HG03159 (cell line): ENCODE results near the gene OTOP2.
"Not testable (repeated sequence)": the region's sequence is repeated elsewhere in the genome, so short reads cannot be mapped to it uniquely, and the experiment has no call there.

Experiments used
- ATAC-seq: cut with Tn5 transposase; IDR thresholded peaks from one replicate; pipeline ENCODE4 v1.9.1; 2021; ENCODE audit warnings: mild to moderate bottlenecking, moderate library complexity; ENCODE audit not compliant: unreplicated experiment

The OTOP2 gene

DNA sequence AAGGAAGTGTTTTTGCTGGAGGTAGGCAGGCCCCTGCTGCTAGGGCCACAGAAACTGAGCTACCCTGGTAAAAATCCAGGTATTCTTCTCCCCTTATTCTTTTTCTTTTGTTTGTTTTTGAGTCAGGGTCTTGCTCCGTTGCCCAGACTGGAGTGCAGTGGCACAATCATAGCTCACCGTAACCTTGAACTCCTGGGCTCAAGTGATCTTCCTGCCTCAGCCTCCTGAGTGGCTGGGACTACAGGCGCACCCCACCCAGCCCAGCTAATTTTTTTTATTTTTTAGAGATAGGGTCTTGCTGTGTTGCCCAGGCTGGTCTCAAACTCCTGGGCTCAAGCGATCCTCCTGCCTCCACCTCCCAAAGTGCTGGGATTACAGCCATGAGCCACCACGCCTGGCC lies 45.4 kb downstream of the OTOP2 start:
- ATAC-seq, result not testable (repeated sequence)

DNA sequence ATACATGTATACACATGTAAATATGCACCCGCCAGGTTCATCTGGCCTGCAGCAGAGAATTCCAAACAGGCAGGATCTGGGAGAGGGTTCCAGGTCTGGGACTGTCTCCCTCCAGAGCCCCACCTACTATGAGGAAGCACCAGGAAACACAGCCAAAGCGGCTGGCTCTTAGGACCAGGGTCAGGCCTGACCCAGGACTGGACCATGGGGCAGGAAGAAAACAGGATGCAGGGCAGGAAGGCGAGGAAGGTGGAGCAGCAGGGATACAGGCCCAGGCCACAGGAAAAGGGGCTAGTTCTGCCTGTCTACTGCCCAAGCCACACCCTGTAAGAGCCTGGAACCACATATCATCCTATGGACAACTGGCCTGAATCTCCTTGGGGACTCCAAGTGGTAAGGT lies 46.3 kb downstream of the OTOP2 start:
- no peak for ATAC-seq

DNA sequence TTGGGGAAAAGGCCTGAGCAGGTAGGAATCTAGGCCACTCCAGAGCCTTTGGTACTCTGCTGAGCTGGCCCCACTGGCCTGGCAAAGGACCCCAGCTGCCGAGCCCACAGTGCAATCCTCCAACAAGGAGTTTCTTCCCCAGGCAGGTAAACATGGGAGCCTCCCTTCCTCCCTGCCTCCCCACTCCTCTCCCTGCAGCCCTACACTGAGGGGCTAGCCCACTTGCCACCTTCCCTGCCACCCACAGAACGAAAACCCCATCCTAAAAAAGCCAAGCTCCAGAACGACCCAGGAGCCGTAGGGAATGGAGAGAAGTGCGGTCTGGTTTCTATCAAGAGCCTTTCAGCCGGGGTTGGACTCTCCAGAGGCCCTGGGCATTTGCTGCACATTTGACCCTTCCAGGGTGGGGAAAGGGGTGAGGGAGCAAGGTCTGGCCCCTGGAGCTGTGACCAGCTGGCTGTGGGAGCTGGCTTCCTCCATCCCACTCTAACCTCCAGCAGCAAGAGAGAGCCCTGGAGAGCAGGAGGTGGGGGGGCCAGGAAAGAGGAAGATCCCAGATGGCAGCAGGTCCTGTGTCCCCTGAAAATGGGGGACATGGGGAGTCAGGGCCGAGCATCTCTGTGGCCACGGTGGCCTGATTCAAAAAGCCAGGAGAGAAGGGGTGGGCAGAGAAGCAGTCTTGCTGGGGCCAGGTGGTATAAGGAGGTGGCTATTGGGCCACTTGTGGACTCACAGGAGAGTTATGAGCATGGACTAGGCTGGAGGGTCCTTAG lies 47.2 kb downstream of the OTOP2 start:
- no peak for ATAC-seq

DNA sequence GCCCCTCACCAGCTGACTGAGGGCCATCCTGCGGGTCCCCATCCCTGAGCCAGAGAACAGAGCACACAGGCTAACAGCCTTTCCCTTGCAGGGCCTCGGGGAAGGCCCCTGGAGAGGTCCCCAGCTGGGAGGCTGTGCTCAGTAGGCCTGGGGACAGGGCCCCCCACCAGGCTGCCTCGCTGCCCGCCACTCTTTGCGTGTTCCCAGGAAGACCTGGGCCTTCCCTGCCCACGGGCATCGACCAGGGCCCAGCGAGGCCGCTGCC lies 47.7 kb downstream of the OTOP2 start:
- no peak for ATAC-seq

DNA sequence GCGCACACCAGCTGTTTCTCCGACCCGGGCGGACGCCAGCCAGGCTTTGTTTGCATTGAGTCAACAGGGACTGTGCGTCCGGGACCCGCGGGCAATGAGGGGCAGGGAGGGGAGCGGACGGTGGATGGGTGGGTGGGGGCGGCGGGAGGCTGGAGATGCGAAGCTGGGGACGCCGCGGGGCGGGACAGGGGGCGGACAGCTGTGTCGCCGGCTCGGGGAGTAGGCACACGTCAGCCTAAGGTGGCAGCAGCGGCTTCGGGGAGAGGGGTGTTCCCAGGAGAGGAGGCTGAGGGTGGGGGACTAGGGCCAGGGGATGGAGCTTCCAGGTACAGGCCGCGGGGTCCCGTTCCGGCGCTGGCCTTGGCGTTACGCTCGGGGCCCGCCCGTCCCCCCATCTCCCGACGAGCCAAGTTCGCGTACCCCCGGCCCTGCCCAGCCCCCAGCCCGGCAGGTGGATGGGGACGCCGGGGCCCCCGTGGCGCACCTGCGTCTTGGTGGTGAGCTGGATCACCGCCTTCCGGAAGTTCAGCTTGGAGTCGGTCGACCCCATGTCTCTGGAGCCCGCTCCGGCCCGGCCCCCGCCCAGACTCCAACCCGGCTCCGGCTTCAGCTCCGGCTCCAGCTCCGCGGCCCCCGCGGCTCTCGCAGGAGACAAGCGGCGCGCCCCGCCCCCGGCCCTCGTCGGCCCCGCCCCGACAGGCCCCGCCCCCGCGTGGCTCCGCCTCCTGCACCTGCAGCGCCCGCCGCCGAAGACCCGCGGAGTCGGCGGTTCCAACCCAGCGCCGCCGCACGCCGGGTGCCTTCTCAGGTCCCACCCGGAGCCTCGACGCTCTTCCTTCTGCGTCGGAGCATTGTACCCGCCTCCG lies 48.3 kb downstream of the OTOP2 start, which contains the start of gene HID1:
HID1 (minus strand) TSS at position 653 of the 866 bp plus-strand sequence; CDS start at position 550, 103 bp downstream.
- ATAC-seq, result no peak

DNA sequence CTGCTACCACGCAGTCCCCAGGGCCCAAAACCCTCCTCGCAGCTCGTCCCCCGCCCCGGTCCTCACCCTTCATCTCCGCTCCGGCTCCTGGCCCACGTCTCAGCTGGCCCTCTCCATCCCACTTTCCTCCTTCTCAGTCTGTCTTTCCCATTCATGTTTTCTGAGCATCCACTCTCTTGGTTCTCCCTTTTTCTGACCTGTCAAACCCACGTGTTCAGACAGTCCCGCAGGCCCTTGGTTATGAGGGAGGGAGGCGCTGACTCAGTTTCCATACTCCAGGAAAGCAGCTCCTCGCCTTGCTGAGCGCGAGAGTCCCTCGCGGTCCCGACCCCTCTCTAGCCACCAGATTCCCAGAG lies 48.9 kb downstream of the OTOP2 start:
- no peak for ATAC-seq

DNA sequence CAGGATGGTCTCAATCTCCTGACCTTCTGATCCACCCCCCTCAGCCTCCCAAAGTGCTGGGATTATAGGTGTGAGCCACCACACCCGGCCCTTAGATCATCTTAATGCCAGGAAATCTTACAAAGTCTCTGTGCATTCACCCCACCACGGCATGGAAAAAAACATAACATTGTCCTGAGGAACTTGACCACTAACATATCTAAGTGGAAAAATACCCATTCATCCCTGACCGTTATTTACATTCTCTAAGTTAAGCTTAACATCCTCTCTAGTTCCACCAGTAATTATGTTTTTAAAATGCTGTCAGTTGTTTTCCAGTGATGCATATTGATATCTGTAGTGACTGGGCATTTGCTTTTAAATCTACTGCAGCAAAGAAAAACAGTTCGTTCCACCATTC lies 51.9 kb downstream of the OTOP2 start:
- ATAC-seq, result no peak

DNA sequence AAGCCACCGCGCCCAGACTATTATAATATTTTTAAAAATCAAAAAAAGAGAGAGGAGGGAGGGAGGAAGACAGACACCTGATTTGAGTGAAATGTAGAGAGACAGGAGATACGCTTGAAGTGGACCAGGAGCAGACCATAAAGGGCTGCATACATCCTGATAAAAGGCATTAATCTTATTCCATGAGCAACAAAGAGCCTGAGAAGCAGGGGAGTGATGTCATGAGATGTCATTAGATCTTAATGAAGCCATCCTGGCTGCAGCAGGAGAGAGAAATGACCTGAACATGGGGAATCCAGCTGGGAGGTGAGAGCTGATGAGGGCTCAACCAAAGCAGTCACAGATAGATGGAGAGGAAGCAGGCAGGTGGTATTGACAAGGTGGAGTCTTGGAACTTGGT lies 53.7 kb downstream of the OTOP2 start:
- no peak for ATAC-seq

DNA sequence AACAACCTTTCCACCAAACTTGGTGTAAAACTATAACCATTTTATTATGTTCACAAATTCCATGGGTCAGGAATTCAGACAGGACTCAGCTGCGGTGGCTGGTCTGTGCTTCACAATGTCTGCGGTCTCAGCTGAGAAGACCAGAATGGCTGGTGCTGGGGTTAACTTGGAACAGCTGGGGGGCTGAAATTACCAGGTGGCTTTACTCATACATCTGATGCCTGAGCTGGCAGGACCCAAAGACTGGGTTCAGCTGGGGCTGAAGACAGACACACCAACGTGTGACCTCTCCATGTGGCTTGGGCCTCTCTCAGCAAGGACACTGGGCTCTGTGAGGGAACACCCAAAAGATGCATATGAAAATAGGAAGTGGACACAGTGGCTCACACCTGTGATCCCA lies 54.2 kb downstream of the OTOP2 start:
- ATAC-seq, result no peak

DNA sequence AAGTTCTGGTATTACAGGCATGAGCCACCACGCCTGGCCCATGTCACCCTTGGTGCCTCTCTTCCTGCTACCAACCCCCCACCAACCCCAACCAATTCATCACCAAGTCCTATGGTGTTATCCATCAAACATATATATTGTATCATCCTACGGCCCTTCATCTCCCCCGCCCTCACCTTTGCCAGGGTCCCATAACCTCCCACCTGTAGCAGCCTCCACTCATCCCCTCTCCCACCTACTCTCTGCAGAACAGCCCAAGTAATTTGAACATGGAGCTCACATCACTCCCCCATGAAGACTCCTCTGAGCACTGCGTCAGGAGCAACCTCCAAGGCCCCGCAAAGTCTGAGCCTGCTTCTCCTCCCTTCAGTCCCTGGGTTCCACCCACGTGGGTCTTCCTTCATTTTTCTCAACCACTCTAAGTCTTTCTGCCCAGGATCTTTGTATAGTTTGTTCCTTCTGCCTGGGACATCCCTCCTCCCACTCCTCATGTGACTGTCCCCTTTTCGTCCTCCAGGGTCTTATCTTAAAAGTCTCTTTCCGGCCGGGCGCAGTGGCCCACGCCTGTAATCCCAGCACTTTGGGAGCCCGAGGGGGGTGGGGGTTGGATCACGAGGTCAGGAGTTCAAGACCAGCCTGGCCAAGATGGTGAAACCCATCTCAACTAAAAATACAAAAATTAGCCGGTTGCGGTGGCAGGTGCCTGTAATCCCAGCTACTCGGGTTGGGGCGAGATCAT lies 55.5 kb downstream of the OTOP2 start:
- no peak for ATAC-seq

DNA sequence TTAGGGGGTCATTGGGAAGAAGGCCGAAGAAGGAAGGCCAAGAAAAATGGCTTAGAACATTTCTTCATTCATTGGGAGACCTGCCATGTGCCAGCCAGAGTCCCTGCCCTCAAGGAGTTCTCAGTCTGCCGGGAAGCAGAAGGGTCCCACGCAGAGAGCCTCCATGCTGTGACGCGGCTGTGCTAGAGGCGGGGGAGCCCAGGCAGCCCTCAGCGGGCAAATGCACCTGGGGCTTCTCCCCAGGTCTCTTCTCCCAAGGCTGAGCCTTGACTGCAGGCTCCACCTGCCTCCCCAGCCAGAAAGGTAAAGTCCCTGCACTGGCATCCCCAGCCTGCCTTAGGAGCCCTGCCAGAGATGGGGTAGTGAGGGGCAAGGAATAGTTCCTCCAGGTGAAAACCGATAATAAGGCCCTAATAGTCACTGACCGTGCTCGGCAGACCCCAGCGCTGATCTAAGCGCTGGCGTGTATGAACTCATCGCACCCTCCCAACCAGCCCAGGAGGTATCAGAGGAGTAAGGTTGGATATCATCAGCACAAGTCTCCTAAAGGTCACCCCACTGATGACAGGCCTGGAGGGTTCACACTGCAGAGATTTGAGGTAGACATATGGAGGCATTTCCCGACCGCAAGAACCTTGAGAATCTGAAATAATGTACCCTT lies 57.4 kb downstream of the OTOP2 start:
- ATAC-seq, result no peak

DNA sequence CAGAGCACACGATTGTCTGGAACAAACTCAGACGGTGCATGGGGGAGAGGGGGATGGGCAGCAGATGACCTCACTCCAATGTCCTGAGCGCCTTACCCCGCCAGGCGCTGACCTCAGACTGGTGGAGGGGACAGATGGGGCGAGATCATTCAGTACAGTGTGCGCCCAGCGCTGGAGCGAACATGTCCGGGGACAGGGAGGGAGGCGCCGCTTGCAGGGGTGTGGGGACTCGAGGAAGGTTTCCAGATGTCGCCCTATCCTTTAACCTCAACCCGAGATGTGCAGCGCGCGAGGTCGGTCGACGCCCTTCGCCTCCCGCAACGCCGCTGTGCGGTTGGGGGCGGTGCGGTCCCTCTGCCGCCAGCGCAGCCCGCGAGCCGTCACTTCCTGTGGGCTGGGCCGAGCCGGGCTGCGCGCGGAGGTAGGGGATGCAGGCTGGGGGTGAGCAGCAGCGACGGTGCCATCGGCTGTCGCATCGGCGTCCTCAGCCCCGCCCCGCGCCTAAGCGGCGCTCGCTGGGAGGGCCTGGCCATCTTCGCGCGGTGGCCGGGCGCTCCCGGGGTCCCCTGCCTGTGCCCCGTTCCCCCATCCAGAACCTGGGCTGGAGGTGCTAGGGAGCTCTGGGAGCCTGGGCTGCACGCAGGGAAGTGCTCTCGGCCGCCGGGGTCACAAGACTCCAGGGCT lies 58.0 kb downstream of the OTOP2 start:
- ATAC-seq, result no peak

DNA sequence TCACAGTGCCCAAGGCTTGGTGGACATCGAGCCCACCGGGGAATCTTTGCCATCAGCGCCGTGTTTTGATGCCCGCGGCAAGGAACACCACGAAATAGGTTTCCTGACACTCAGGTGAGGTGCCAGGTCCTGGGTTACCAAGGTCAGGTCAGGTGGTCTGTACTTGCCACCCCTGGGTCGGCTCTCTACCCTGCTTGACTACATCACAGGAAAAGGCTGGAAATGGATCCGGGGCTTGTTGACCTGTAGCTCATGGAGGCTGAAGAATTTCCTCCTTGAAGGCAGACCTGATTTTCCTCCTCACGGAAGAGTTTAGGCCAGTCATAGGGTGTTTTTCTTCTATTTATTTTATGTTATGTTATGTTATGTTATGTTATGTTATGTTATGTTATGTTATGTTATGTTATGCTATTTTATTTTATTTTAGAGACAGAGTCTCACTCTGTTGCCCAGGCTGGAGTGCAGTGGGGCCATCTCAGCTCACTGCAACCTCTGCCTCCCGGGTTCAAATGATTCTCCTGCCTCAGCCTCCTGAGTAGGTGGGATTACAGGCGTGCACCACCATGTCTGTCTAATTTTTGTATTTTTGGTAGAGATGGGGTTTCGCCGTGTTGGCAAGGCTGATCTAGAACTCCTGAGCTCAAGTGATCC lies 58.7 kb downstream of the OTOP2 start:
- ATAC-seq, result not testable (repeated sequence)
